GM12865 (cell line): ENCODE results near the gene SH2D3A.

Source experiments
- DNase-seq: peaks from one replicate; pipeline ENCODE4 v3.0.0; 2010; ENCODE audit warnings: low read depth
- H3K4me3 ChIP-seq: 2 replicates; pipeline ENCODE4 v1.5.1; 2011; ENCODE audit warnings: mild to moderate bottlenecking, low read depth, low read length, control low read depth
- TF ChIP-seq, protein P1 (sequence below): IDR thresholded peaks from 2 replicates; pipeline ENCODE4 v1.5.1; 2011; ENCODE audit warnings: low read length, control low read depth, low read depth, inconsistent platforms; ENCODE audit not compliant: insufficient read depth; ENCODE audit errors: missing control alignments

The SH2D3A gene

GRCh38 chr19:6807291-6807690 is 40.1 kb upstream of the SH2D3A start:
- TF ChIP-seq, protein P1, sequence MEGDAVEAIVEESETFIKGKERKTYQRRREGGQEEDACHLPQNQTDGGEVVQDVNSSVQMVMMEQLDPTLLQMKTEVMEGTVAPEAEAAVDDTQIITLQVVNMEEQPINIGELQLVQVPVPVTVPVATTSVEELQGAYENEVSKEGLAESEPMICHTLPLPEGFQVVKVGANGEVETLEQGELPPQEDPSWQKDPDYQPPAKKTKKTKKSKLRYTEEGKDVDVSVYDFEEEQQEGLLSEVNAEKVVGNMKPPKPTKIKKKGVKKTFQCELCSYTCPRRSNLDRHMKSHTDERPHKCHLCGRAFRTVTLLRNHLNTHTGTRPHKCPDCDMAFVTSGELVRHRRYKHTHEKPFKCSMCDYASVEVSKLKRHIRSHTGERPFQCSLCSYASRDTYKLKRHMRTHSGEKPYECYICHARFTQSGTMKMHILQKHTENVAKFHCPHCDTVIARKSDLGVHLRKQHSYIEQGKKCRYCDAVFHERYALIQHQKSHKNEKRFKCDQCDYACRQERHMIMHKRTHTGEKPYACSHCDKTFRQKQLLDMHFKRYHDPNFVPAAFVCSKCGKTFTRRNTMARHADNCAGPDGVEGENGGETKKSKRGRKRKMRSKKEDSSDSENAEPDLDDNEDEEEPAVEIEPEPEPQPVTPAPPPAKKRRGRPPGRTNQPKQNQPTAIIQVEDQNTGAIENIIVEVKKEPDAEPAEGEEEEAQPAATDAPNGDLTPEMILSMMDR = no peak

GRCh38 chr19:6806488-6806887 is 39.3 kb upstream of the SH2D3A start:
- no peak for DNase-seq
- TF ChIP-seq, protein P1 = no peak
- no peak overlapping the region for H3K4me3 ChIP-seq

More at GRCh38 chr19:6807291-6807690, 40.1 kb upstream of the SH2D3A start:
- no peak for DNase-seq
- no peak overlapping the region for H3K4me3 ChIP-seq

- TF ChIP-seq, protein P1 = no peak
- H3K4me3 ChIP-seq = peak overlapping the region; percentile 52
- DNase-seq = peak; percentile 79
These were observed 35.8 kb upstream of the SH2D3A start for GRCh38 chr19:6803036-6803404.

DNA sequence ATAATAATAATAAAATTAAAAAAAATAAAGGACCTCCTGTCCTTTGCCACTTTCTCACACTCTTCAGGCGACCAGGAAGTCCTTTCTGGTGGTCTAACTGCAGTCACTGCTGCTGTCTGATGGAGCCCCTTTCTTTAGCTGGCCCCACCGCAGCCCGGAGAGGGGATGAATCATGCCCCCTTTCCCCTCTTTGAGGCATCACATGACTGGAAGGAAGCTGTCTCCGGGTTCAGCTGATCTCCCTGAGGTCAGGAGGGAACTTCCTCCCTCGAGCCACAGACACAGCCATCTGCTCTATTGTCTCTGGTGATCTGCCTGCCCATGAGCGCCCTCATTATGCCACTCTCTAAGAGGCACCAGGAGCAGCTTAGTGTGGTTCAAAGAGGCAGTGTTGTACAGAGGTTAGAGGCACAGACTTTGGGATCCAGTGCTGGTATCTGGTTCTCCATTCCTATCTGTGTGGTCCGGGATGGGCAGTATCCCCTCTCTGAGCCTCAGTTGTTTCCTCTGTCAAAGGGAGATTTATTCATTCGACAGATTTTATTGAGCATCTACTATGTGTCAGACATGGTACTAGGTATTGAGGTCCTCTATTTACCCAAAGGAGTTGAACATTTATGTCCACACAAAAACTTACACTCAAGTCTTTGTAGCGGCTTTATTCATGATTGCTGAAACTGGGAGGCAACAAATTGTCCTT is 35.3 kb upstream of the SH2D3A start:
- peak overlapping the region; percentile 52 for H3K4me3 ChIP-seq
- peak; percentile 92 for DNase-seq

GRCh38 chr19:6801485-6802086 is 34.4 kb upstream of the SH2D3A start:
- peak overlapping the region; percentile 70 for H3K4me3 ChIP-seq
- peak; percentile 94 for DNase-seq
- TF ChIP-seq, protein P1 = no peak

More for the DNA sequence above, 35.3 kb upstream of the SH2D3A start:
- TF ChIP-seq, protein P1 = peak; percentile 11

- DNase-seq = no peak
- H3K4me3 ChIP-seq = peak overlapping the region; percentile 70
- TF ChIP-seq, protein P1 = no peak
These were observed 33.8 kb upstream of the SH2D3A start for GRCh38 chr19:6800991-6801484.

DNA sequence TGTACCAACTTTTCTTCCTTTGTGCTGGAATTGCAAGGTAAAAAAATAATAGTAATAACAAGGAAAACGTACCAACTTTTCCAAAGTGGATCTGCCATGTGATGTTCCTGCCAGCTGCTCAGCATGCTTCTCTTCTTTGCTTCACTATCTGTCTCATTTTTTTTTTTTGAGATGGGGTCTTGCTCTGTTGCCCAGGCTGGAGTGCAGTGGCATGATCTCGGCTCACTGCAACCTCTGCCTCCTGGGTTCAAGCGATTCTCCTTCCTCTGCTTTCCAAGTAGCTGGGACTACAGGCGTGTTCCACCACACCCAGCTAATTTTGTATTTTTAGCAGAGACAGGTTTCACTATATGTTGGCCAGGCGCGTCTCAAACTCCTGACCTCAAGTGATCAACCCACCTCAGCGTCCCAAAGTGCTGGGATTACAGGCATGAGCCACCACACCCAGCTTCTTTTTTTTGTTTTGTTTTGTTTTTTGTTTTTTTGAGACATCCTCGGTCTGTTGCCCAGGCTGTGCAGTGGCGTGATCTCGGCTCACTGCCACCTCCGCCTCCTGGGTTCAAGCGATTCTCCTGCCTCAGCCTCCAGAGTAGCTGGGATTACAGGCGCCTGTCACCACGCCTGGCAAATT is 33.0 kb upstream of the SH2D3A start:
- peak; percentile 66 for DNase-seq
- H3K4me3 ChIP-seq = peak overlapping the region; percentile 70
